Measurements from ENCODE around the gene GPD2.

GPD2 gene

DNA sequence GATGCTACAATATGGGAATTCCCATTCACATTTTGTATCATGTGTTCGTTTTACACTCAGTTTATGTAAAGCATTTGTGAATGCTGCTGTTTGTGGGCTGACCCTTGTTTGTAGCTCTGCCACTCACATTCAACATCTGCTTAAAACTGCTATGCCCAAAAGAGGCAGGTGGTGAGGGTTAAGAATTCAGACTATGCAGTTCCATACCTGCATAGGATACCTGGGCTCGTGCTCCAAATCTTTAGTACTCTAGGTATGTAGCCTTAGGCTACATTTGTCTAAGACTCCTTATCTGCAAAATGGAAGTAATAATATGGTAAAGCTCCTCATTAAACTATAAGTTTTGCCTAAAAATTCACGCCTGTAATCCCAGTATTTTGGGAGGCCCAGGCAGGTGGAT, 199.5 kb downstream of the GPD2 start:
- TF ChIP-seq EZH2 (IDR thresholded peaks at IDR 0.05) (no peak), FOXP2 (optimal IDR thresholded peaks at IDR 0.05; ENCODE audit: control extremely low read depth, extremely low read length, insufficient read depth) (no peak), POLR2AphosphoS5 (IDR thresholded peaks at IDR 0.05; ENCODE audit: borderline replicate concordance, low read depth, low read length) (no peak)
- DNase-seq (ENCODE audit: low read depth, low spot score), result no peak
- H3K36me3 ChIP-seq (ENCODE audit: insufficient read depth, low read length), result no peaks in the 10 kb centered on the region
- no peak overlapping the region for H3K4me3 ChIP-seq
- no peak overlapping the region for H3K9ac ChIP-seq (ENCODE audit: insufficient read length)
- H3K9me3 ChIP-seq (ENCODE audit: low read depth, low read length), result no peaks in the 10 kb centered on the region
- H3K27ac ChIP-seq, result no peak overlapping the region
